Ascending aorta (tissue), 2 donors: Measurements from ENCODE around the gene CD44. TPM values are rescaled to one million over a fixed set of nuclear protein-coding genes. Genes with fewer than 3 reads are reported as not detected.
"Not testable (repeated sequence)": the region's sequence is repeated elsewhere in the genome, so short reads cannot be mapped to it uniquely, and the experiment has no call there.

Experiments
- DNase-seq, 2 donors: peaks; one replicate each; pipeline ENCODE4 v3.0.0-alpha.2; 2019; ENCODE audit warnings: low spot score in 2 of 2
- H3K27ac ChIP-seq, 2 donors: fragments of 200-600 bp; sonication (generic); one replicate each; pipeline ENCODE4 v1.5.1; 2016 to 2017; ENCODE audit warnings: mild to moderate bottlenecking in 1 of 2
- H3K27me3 ChIP-seq: fragments of 200-600 bp; sonication (generic); one replicate; pipeline ENCODE4 v1.5.1; 2017
- H3K36me3 ChIP-seq, 2 donors: fragments of 200-600 bp; sonication (generic); one replicate each; pipeline ENCODE4 v1.5.1; 2016
- H3K4me1 ChIP-seq, 2 donors: fragments of 200-600 bp; sonication (generic); one replicate each; pipeline ENCODE4 v1.5.1; 2016 to 2017; ENCODE audit warnings: mild to moderate bottlenecking in 1 of 2
- H3K4me3 ChIP-seq, 2 donors: fragments of 200-600 bp; sonication (generic); one replicate each; pipeline ENCODE4 v1.5.1; 2016 to 2017; ENCODE audit warnings: mild to moderate bottlenecking in 1 of 2
- H3K9me3 ChIP-seq, 2 donors: fragments of 200-600 bp; sonication (generic); one replicate each; pipeline ENCODE4 v1.5.1; 2016
- intact Hi-C: fragments of 100-400 bp; cut with DNase I; formaldehyde crosslinking; loops from one replicate; pipeline ENCODE4 v1.15.1; 2023
- total RNA-seq: library from RNA; depleted of rRNA; stranded (reverse); fragments of >200 nt; gene quantifications from one replicate; pipeline ENCODE4 v1.1.0, GENCODE V29; 2016
- TF ChIP-seq, protein P1 (sequence below), 3 experiments: fragments of 200-600 bp in 2 of 3; fragments of 450-650 bp in 1 of 3; sonication (generic) in 2 of 3; IDR thresholded peaks; one replicate each; pipeline ENCODE4 v1.5.1; 2016 to 2019; ENCODE audit warnings: antibody characterized with exemption in 3 of 3, mild to moderate bottlenecking in 1 of 3, moderate library complexity in 1 of 3

The CD44 gene
- total RNA-seq = 188 TPM

DNA sequence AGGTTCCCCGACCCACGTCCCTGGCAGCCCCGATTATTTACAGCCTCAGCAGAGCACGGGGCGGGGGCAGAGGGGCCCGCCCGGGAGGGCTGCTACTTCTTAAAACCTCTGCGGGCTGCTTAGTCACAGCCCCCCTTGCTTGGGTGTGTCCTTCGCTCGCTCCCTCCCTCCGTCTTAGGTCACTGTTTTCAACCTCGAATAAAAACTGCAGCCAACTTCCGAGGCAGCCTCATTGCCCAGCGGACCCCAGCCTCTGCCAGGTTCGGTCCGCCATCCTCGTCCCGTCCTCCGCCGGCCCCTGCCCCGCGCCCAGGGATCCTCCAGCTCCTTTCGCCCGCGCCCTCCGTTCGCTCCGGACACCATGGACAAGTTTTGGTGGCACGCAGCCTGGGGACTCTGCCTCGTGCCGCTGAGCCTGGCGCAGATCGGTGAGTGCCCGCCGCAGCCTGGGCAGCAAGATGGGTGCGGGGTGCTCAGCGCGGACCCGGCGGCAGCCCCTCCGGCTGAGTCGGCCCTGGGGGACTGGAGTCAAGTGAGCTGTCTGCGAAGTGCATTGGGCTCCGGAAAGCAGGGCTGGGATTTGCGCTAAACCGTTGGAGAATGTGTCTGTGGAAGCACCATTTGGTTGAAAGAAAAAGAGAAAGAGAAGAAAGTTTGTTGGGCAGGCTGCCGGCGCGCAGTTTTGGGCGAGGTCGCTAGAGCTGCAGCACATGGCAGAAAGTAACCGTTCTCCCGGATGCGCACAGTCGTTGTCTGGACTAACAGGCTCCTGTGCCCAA is at the start of gene CD44:
Gene CD44 (plus strand): TSS at position 229 of the 779 bp plus-strand sequence. CDS start 133 bp downstream, at position 362.
- Histone ChIP-seq H3K9me3 (no peaks in the 10 kb centered on the region), H3K4me3 (peak within 1 kb of the TSS; percentile 70 to 83), H3K27ac (peak within 1 kb of the TSS; percentile 90 to 98), H3K36me3 (no peaks in the 10 kb centered on the region), H3K27me3 (no peaks in the 10 kb centered on the region), H3K4me1 (peaks cover 11 to 27% of the 10 kb centered on the region in 2 donors)
- TF ChIP-seq, protein P1, sequence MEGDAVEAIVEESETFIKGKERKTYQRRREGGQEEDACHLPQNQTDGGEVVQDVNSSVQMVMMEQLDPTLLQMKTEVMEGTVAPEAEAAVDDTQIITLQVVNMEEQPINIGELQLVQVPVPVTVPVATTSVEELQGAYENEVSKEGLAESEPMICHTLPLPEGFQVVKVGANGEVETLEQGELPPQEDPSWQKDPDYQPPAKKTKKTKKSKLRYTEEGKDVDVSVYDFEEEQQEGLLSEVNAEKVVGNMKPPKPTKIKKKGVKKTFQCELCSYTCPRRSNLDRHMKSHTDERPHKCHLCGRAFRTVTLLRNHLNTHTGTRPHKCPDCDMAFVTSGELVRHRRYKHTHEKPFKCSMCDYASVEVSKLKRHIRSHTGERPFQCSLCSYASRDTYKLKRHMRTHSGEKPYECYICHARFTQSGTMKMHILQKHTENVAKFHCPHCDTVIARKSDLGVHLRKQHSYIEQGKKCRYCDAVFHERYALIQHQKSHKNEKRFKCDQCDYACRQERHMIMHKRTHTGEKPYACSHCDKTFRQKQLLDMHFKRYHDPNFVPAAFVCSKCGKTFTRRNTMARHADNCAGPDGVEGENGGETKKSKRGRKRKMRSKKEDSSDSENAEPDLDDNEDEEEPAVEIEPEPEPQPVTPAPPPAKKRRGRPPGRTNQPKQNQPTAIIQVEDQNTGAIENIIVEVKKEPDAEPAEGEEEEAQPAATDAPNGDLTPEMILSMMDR (IDR thresholded peaks at IDR 0.05) = peak in 1 of 3 experiments; percentile 9
- intact Hi-C loops = loop anchor here (1.0 to 5.0 kb wide), 3 partner anchors 38 to 249 kb away; no protein-coding TSS in a partner anchor
- peak; percentile 74 to 93 for DNase-seq

DNA sequence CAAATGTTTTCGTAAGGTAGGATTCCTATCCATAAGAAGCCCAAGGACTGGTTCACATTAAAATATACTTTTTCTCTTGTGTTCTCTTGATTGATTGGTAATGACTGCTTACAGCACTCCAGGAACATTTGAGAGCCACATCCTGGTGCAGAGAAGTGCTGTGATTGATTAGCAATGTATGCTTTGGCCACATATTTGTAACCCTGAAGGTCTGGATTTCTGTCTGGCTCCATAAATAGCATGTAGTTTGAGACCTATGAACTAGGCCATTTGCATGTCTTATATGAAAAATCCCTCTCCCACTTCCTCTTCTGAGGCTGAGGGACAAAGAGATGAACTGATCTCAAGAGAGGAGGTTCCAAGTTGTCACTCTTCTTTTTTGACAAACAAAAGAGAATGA is 49.3 kb upstream of the CD44 start:
- Histone ChIP-seq H3K27me3 (no peaks in the 10 kb centered on the region), H3K4me3 (no peak overlapping the region), H3K36me3 (no peaks in the 10 kb centered on the region), H3K4me1 (peaks cover 0 to 35% of the 10 kb centered on the region in 2 donors), H3K9me3 (no peaks in the 10 kb centered on the region), H3K27ac (no peak overlapping the region)
- TF ChIP-seq, protein P1 (IDR thresholded peaks at IDR 0.05) = no peak
- DNase-seq = no peak
- intact Hi-C loops = no loop called here

DNA sequence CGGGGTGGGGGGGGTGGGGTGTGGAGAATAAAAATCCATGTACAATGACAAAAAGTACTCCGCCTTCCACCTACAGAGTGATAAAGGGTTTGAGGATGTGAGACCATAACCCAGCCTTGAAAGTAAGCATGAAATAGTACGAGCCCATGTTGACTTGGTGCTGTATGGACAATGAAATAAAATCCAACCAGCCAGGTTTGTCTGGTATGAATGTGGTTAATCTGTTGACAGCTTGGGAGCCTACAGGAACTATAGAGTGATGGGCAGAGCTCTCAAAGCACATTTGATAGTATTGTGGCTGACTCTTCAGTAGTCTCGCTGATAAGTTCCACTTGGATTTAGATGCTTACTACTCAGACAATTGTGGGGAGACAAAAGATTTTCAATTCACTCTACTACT is 48.8 kb upstream of the CD44 start:
- Histone ChIP-seq H3K27ac (no peak overlapping the region), H3K9me3 (no peaks in the 10 kb centered on the region), H3K36me3 (no peaks in the 10 kb centered on the region), H3K4me3 (no peak overlapping the region), H3K4me1 (peaks cover 0 to 32% of the 10 kb centered on the region in 2 donors), H3K27me3 (no peaks in the 10 kb centered on the region)
- intact Hi-C loops = no loop called here
- DNase-seq = no peak
- TF ChIP-seq, protein P1 (IDR thresholded peaks at IDR 0.05) = no peak

DNA sequence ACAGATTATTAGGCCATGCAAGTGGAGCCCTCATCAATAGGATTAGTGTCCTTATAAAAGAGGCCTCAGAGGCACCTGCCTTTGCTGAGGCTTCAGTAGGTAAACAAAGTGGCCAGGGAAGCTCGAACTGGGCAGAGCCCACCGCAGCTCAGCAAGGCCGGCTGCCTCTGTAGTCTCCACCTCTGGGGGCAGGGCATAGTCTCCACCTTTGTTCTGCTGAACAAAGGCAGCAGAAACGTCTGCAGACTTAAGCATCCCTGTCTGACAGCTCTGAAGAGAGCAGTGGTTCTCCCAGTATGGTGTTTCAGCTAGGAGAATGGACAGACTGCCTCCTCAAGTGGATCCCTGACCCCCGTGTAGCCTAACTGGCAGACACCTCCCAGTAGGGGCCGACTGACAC is 48.0 kb upstream of the CD44 start:
- H3K36me3 ChIP-seq, DNase-seq, H3K27me3 ChIP-seq, H3K27ac ChIP-seq, H3K4me3 ChIP-seq, intact Hi-C loops, H3K9me3 ChIP-seq: not testable (repeated sequence)
- peaks cover 0 to 25% of the 10 kb centered on the region in 2 donors for H3K4me1 ChIP-seq

DNA sequence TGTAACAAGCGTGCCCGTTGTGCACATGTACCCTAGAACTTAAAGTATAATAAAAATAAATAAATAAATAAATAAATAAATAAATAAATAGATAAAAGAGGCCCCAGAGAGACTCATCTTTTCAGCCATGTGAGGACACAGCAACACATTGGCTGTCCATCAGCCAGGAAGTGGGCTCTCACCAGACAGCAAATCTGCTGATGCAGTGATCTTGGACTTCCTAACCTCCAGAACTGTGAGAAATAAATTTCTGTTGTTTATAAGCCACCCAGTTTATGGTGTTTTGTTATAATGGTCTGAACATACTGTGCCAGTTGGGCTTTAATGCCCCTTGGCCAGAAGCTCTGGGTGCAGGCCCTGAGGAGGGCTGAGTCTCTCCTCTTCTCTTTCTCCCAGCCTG is 42.2 kb upstream of the CD44 start:
- Histone ChIP-seq H3K4me3 (no peak overlapping the region), H3K4me1 (peaks cover 0 to 21% of the 10 kb centered on the region in 2 donors), H3K27me3 (no peaks in the 10 kb centered on the region), H3K27ac (no peak overlapping the region), H3K36me3 (no peaks in the 10 kb centered on the region), H3K9me3 (no peaks in the 10 kb centered on the region)
- intact Hi-C loops = no loop called here
- no peak for DNase-seq
- TF ChIP-seq, protein P1 (IDR thresholded peaks at IDR 0.05) = no peak

DNA sequence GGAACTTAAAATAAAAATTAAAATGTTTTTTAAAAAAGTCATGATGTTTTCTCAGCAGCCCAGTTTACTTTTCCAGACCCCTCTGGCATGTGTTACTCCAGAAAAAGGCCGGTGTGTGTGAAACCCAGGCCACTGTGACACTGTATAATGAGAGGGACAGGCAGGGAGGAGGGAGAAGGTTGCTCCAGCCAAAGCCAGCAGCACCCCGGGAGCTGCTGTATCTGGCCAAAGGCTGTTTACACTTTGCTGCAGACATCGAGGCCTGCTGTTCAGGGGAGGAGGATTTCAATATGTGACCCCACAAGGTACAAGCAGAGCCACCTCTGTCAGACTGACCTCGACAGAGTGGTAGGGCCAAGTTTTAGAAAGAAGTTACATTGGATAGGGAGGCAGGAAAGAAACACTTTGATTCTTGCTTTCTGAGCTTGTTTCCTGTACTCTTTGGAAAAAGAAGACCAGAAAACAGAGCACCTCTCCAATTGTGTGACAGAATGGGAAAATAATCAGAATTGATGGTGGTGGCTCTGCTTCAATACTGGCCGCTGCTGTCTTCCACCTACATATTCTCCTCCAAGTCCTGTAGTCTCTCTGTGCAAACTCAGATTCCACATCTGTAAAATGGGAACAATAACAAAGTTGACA is 41.0 kb upstream of the CD44 start:
- Histone ChIP-seq H3K4me3 (no peak overlapping the region), H3K9me3 (no peaks in the 10 kb centered on the region), H3K27ac (peak overlapping the region; percentile 75 to 83), H3K4me1 (peaks cover 0 to 27% of the 10 kb centered on the region in 2 donors), H3K36me3 (no peaks in the 10 kb centered on the region), H3K27me3 (no peaks in the 10 kb centered on the region)
- TF ChIP-seq, protein P1 (IDR thresholded peaks at IDR 0.05) = no peak
- intact Hi-C loops = loop anchor here (2.0 kb wide), 1 partner anchor 13 kb away; no protein-coding TSS in a partner anchor
- no peak for DNase-seq
